SK-MEL-5 (cell line): ENCODE results near the gene JTB. TPM values are rescaled to one million over a fixed set of nuclear protein-coding genes. Genes with fewer than 3 reads are reported as not detected.
"Not testable (repeated sequence)": the region's sequence is repeated elsewhere in the genome, so short reads cannot be mapped to it uniquely, and the experiment has no call there.

Source experiments
- DNase-seq: peaks from one replicate; pipeline ENCODE4 v3.0.0-alpha.2; 2016; ENCODE audit warnings: low read depth, low spot score
- in situ Hi-C: cut with HindIII; loops from 2 replicates; pipeline ENCODE4 v1.10.0; 2016; ENCODE audit warnings: low sequenced_read_pairs, high pct_unique_total_duplicates, low pct_unique_long_range_greater_than_20kb
- polyA plus RNA-seq, 2 experiments: library from polyadenylated mRNA; depleted of rRNA; stranded (reverse); fragments of >200 nt; gene quantifications; 2 replicates each; pipeline ENCODE4 v1.2.3, GENCODE V29; 2015
- total RNA-seq: library from RNA; depleted of rRNA; stranded (reverse); fragments of >200 nt; shearing (Covaris generic); gene quantifications from 2 replicates; pipeline ENCODE4 v1.2.3, GENCODE V29; 2014; rRNA removed

JTB gene
- total RNA-seq: 348 and 362 TPM in 2 replicates
- 274 and 330 TPM in 2 replicates for polyA plus RNA-seq (2015; cell fraction: cytosol; rRNA removed)
- polyA plus RNA-seq (2015; cell fraction: nucleus; rRNA removed): 234 and 235 TPM in 2 replicates

DNA sequence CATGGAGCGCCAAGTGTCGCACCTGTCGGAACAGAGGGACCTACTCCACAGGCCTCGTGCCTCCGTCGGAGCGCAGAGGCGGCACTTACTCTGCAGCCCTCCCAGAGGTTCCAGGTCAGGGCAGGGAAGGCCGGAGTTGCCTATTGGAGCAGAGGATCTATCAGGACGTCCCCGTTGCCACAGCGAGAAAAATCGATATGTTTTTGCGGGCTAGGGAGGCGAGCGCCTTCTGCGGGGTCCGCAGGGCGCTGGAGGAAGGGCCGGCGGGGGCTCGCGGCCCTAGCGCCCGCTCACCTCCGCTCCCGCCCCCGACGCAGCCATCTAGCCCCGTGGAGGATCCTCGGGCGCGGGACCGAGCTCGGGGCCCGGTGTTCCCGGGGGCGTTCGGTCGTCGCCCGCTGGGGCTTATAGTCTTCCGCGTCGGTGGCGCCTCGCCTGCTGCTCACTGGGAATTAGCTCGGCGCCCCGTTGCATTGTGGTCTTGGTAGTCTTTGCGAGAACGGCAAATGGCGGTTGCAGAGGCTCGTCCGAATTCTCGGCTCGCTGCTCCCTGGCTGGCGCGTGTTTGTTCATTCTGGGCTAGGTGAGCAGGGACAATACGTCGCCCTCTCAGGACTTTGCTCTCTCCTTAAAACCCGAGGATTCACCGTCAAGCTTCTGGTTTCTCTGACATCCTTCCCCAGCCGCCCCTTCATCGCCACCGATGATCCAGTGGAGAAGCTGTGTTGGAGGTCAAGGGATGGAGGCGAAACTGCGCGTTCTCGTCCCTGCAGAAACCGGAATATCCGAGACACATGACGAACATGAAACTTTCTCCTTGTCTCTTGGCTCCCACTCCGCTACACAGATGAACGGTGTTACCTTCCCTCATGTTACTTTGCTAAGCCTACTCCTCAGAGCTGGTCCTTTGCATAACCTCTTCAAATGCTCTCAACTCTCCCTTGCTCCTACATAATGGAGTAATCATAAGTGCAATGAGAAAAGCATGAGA, at the start of gene JTB:
Gene JTB (minus strand): TSS at position 425 of the 991 bp plus-strand sequence. CDS start 422 bp downstream, at position 3.
- in situ Hi-C loops: loop anchor here (25.0 kb wide), 1 partner anchor 165 kb away; no protein-coding TSS in a partner anchor
- peak; percentile 92 for DNase-seq

DNA sequence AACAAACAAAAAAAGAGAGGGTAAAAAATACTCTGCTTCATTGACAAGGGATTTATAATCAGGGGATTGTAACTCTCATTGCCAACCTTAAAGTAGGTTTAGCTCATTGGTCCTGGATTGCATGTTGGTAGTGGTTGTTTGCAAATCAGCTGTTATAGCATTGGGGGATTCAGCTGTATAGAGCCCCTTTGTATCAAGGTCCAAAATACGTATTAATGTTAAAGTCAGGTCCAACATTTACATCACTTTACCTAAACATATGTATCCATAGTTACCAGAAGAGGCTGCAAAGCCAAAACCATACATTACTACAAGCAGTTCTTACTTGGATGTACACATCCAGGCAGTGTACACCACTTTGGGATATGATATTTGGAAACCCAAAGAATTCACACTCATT, 42.5 kb upstream of the JTB start:
- in situ Hi-C loops: no loop called here
- no peak for DNase-seq

DNA sequence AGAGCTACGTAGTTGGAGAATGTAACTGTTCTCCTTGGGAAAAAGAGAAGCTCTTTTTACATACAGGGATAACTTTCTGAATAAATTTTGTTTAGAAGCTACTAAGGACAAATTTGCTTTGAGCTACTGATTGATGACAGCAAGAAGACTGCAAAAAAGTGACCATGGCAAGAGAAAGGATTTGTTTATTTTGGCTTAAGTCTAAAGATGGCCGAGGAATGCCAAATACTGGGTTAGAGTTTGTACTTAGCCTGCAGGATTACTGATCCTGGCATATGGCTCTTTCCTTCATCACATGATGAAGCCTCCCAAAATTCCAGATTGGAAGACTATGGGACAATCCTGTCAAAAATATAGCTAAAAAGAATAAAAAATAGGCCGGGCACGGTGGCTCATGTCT, 41.8 kb upstream of the JTB start:
- DNase-seq: no peak
- in situ Hi-C loops: no loop called here

DNA sequence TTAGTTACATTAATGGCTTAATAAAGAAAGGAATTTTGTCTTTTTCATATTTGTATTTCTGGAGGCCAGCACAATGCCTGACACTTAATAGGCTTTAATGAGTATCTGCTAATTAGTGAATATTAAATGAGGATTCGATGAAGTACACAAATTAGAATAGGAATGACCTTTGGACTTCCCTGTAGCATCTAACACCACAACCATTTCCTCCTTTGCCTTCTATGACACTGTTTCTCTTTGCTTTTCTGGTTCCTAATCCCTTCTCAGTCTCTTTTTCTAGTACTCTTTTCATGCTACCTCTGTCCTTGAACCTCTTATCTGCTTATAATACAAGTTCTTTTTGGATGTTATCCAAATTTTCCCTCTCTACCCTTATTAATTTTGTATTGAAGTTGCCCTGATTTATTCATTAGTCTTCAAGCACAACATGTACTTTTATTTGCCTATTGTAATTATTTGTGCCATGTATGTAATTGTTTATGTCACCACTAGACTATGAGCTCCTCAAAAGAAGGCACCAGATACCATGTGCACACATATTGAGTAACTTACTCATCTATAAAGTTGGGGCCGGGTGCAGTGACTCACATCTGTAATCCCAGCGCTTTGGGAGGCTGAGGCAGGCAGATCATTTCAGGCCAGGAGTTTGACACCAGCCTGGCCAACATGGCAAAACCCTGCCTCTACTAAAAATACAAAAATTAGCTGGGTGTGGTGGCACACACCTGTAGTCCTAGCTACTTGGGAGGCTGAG, 36.9 kb upstream of the JTB start:
- no peak for DNase-seq
- in situ Hi-C loops: no loop called here

DNA sequence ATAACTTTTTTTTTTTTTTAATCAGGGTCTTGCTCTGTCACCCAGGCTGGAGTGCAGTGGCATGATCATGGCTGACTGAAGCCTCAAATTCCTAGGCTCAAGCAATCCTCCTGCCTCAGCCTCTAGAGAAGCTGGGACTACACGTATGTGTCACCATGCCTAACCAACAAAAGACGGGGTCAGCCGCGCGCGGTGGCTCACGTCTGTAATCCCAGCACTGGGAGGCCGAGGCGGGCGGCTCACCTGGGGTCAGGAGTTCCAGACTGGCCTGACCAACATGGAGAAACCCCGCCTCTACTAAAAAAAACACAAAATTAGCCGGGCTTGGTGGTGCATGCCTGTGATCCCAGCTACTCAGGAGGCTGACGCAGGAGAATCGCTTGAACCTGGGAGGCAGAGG, 35.1 kb upstream of the JTB start:
- in situ Hi-C loops, DNase-seq: not testable (repeated sequence)

DNA sequence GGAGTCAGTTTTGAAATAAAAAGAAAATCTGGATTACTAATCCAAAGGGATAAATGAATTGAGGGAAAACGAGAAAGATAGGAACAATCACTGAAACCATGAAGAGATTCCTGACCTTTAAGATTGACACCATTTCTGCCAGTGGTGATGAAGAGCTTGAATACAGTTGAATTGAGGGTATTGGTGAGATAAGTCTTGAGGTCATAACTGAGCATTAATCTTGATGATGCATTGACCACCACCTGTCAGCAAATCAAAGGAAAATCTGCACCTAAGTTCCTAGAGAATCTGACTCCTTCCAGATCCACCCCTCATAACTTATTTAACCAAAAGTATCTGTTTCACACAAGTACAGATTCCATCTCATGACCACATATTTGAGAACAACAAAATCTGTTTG, 34.7 kb upstream of the JTB start:
- no peak for DNase-seq
- in situ Hi-C loops: no loop called here

DNA sequence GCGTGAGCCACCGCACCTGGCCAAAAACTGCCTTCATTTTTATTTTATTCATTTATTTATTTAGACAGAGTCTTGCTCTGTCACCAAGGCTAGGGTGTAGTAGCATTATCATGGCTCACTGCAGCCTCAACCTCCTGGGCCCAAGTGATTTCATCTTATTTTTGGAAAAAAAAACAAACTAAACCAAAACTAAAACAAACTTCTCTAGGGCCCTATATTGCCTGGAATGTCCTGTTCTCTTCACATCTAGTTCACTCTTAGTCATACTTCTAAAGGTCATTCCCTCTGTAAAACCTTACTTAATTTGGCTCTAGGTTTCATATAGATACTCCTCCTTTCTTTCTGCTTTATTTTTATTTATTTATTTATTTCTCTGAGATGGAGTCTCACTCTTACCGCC, 28.7 kb upstream of the JTB start:
- in situ Hi-C loops: no loop called here
- DNase-seq: no peak

DNA sequence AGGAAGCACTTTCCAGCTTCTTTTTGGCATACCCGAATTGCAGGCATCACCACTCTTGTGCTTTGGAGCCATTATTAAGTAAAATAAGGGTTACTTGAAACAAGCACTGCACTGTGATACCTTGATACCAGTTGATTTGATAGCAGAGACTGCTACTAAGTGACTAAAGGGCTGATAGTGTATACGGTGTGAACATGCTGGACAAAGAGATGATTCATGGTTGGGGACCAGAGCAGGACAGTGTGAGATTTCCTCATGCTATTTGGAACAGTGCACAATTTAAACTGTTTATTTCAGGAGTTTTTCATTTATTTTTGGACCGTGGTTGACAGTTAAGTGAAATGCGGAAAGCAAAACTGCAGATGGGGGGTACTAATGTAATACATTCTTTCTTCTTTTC, 22.9 kb upstream of the JTB start:
- no peak for DNase-seq
- in situ Hi-C loops: no loop called here

DNA sequence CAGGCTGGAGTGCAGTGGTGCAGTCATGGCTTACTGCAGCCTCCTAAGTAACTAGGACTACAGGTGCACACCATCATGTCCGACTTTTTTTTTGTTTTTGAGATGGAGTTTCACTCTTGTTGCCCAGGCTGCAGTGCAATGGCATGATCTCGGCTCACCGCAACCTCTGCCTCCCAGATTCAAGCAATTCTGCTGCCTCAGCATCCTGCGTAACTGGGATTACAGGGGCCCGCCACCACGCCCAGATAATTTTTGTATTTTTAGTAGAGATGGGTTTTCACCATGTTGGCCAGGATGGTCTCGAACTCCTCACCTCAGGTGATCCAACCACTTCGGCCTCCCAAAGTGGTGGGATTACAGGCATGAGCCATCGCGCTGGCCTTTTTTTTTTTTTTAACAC, 19.4 kb upstream of the JTB start:
- DNase-seq: not testable (repeated sequence)
- in situ Hi-C loops: loop anchor here (25.0 kb wide), 1 partner anchor 185 kb away; no protein-coding TSS in a partner anchor

DNA sequence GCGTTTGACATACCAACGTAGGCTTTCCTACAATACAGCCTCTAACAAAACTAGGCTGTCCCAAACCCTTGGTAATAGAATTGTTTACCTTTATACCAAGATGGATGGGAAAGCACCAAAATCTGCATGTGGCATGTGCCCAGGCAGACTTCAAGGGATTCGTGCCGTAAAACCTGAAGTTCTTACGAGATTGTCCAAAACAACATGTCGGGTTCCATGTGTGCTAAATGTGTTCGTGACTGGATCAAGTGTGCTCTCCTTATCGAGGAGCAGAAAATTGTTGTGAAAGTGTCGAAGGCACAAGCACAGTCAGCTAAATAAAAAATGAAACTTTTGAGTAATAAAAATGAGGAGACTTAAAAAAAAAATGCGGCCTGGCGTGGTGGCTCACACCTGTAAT, 18.2 kb upstream of the JTB start:
- DNase-seq: no peak
- in situ Hi-C loops: loop anchor here (25.0 kb wide), 1 partner anchor 183 kb away; no protein-coding TSS in a partner anchor

DNA sequence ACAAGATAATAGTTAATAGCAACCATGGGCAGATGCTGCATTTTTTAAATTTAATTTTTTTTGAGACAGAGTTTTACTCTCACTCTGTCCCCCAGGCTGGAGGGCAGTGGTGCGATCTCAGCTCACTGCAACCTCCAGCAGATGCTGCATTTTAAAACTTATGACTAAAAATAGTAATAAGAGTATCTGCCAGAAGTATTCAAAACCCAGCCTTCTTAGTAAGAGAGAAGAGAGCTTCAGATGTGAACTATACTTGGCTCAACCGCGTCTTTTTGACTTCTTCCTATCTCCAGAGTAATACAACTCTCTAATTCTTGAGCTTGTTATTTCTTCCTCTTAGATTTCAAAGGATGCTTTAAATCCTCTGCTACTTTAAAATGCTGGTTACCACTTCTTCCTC, 17.7 kb upstream of the JTB start:
- no peak for DNase-seq
- in situ Hi-C loops: loop anchor here (25.0 kb wide), 1 partner anchor 183 kb away; no protein-coding TSS in a partner anchor

DNA sequence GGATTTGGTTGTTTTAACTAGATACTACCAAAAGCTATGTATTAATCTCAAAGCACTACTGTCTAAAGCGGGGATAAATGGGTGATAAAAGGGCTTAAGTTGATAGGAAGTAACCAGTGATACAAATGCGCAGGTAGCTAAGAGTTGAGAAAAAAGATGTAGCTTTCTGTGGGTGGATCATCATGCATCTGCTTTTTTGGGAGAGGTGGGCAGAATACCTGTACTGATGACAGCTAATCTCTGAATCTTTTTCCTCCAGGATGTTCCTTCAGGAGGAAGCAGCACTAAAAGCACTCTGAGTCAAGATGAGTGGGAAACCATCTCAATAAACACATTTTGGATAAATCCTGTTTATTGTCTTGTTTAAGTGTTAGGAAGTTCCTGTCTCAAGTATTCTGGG, 14.3 kb upstream of the JTB start:
- DNase-seq: no peak
- in situ Hi-C loops: loop anchor here (25.0 kb wide), 1 partner anchor 180 kb away; no protein-coding TSS in a partner anchor

DNA sequence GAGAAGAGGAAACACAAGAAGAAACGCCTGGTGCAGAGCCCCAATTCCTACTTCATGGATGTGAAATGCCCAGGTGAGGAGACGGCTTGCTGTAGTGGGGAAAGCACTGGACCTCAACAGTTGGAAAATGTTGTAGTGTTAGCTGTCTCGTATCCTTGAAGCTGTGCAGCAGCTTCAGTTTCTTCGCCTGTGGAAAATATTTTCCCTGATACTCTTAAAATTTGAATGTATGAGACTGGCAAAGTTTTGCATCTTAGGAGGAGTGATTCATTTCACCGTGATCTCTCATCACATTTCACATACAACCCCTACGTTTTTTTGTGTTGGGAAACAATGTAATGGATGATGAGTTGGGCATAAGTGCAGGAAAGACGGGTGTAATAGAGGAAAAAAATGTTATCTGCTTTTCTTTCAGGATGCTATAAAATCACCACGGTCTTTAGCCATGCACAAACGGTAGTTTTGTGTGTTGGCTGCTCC, 13.7 kb upstream of the JTB start:
- in situ Hi-C loops: loop anchor here (25.0 kb wide), 1 partner anchor 179 kb away; no protein-coding TSS in a partner anchor
- DNase-seq: no peak

DNA sequence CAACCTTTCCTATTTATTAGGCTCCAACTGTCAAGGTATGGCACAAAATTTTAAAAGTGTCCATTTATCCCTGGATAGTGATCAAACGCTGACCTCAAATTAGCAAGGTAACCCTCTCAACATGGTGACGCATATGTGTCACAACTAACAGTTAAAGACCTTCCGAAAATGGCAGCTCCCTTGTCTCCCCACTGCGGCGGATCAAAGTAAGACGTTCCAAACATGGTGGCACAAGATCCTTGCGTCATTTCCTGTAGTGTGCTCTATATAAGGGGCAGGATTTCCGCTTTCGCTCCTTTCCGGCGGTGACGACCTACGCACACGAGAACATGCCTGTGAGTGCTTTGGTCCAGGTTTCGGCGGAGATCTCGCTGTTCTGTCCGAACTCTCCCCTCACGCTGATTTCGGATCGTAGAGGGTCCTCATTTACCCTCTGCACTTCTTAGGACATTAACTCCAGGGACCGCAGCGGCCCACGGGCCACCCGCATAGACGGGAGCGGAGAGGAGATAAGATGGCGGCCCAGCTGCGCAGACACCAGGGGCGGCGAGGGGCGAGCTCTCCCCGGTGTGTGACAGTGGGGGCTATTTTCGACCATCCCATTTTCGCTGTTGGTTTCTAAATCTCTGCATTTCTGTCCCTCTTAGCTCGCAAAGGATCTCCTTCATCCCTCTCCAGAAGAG, 13.1 kb upstream of the JTB start, which contains the start of gene RPS27:
Gene RPS27 (plus strand): TSS at position 295 of the 683 bp plus-strand sequence. CDS start 35 bp downstream, at position 330.
- peak; percentile 100 for DNase-seq

DNA sequence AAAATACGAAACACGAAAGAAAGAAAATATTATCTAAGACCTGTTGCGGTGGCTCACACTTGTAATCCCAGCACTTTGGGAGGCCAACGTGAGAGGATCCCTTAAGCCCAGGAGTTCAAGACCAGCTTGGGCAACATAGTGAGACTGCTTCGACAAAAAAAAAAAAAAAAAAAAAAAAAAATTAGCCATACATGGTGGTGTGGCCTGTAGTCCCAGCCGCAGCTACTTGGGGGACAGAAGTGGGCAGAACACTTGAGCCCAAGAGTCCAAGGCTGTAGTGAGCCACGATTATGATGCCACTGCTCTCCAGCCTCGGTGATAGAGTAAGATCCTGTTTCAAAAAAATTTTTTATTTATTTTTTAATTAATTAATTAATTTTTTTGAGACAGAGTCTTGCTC, 10.1 kb upstream of the JTB start:
- in situ Hi-C loops: loop anchor here (25.0 kb wide), 1 partner anchor 175 kb away; no protein-coding TSS in a partner anchor

More for the DNA sequence above, 13.1 kb upstream of the JTB start, which contains the start of gene RPS27:
- in situ Hi-C loops: loop anchor here (25.0 kb wide), 1 partner anchor 178 kb away; no protein-coding TSS in a partner anchor

DNA sequence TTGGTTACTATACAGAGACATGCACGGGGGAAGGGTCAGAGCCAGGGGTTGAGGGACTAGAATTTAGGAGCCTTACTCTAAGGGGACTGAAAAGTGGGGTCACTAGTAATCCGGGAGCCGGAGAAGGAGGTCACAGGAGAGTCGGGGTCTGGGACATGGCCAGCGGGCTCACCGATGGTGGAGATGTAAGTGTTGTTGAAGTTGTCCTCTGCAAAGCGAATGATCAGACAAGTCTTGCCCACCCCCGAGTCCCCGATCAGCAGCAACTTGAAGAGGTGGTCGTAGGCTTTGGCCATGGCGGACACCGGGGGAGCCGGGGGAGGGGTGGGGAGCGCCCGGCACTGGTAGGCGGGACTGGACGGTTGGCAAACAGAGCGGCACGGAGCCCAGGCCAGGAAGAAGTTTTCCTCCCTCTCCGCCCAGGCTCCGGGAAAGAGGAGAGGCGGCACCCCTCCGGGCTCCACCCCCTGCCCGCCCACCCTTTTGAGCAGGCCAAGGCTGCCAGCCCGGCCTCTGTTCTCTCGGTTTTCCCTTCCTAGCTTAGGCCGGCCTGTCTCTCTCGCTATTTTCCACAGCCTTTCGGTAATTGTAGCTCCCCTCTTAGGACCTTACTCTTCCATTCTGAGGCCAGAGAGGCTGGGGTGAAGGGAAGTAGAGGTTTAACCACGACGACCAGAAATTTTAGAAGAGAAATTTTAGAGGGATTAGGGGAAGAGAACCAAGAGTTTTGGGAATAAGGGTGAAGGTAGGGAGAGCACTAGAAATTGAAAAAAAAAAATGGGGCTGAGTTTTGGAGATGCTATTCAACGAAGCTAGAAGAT, 8.7 kb upstream of the JTB start, which contains the start of gene RAB13:
Gene RAB13 (minus strand): TSS at position 399 of the 821 bp plus-strand sequence. CDS start 103 bp downstream, at position 296.
- DNase-seq: peak; percentile 93
- in situ Hi-C loops: loop anchor here (25.0 kb wide), 1 partner anchor 174 kb away; no protein-coding TSS in a partner anchor

More for the DNA sequence above, 10.1 kb upstream of the JTB start:
- DNase-seq: no peak
